Activated CD4-positive, CD25-positive, alpha-beta regulatory T cell treated with anti-CD3 and anti-CD28 coated beads, Interleukin-2, amount 50 U/mL, for 72 hours (primary cell): ENCODE measurements around the gene IQCK.
A peak's percentile ranks its signal among the peaks of the same experiment; 100 is the strongest.

Source experiments
- DNase-seq: peaks from one replicate; pipeline ENCODE4 v3.0.0; 2021

IQCK gene

GRCh38 chr16:19890901-19891300, 172.8 kb downstream of the IQCK start:
- no peak for DNase-seq

GRCh38 chr16:19892902-19893301, 174.8 kb downstream of the IQCK start:
- no peak for DNase-seq

GRCh38 chr16:19894586-19894985, 176.5 kb downstream of the IQCK start:
- no peak for DNase-seq

- no peak for DNase-seq
These were observed 178.9 kb downstream of the IQCK start for GRCh38 chr16:19896951-19897350.

- no peak for DNase-seq
These were observed 180.1 kb downstream of the IQCK start for GRCh38 chr16:19898166-19898565.

DNA sequence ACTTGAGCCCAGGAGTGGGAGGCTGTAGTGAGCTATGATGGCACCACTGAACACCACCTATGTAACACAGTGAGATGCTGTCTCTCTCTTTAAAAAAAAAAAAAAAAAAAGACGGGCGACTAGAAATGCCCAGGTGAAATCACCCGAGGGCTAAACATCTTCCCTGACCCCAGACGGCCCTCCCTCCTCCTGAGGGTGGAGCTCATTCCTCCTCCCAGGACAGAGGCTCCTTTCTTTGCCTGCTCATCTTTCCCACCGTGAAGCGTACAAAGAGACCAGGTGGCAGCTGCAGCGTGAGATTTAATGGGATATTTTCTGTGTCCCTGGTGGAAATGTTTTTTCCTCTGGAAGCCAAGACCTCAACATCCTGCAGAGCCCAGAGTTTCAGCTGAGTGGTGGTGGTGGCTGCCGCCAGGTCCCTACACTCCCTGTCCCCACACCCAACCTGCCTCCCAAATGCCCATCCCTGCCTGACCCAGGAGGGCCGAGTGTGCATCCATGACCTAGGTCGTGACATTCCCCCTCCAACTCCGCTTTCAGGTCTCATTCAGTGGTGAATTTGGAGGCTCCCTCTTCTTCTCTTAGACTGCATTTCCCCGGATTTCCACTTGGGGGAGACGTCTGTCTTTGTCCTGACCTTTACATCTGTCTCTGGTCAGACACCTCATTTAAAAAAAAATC, 181.0 kb downstream of the IQCK start:
- no peak for DNase-seq

- DNase-seq: no peak
These were observed 181.5 kb downstream of the IQCK start for GRCh38 chr16:19899605-19899955.

GRCh38 chr16:19901164-19901563, 183.1 kb downstream of the IQCK start:
- no peak for DNase-seq

GRCh38 chr16:19907161-19907992, 189.3 kb downstream of the IQCK start:
- peak; percentile 69 for DNase-seq
